Endothelial cell of umbilical vein (primary cell): ENCODE measurements around the gene UBE2B. TPM values are rescaled to one million over a fixed set of nuclear protein-coding genes. Genes with fewer than 3 reads are reported as not detected.

Experiments
- BruUV-seq: library from RNA; stranded (reverse); fragments of 400-500 nt; replicated peaks from 2 replicates; lab custom pipeline; 2021; lab: Mats Ljungman, UMichigan
- CTCF ChIA-PET: fragments of 300-600, 350-600 bp; sonication (Branson Sonifier 250); formaldehyde crosslinking; loops from one replicate; lab custom pipeline; 2021; ENCODE audit warnings: antibody characterized with exemption, inconsistent platforms; lab: Charles Lee
- POLR2A ChIA-PET: fragments of 300-600, 350-600 bp; sonication (Branson Sonifier 250); formaldehyde crosslinking; loops from one replicate; lab custom pipeline; 2021; ENCODE audit warnings: antibody characterized with exemption, inconsistent platforms; lab: Charles Lee
- DNase-seq: peaks from one replicate; pipeline ENCODE4 v3.0.0-alpha.2; 2011; ENCODE audit warnings: low read depth, low spot score
- FAIRE-seq: peaks from 2 replicates; lab custom pipeline; 2011; peaks lifted over from hg19 to GRCh38; lab: Jason Lieb, UNC
- H2AFZ ChIP-seq: 2 replicates; pipeline ENCODE4 v1.6.0; 2012; ENCODE audit warnings: low read depth, low read length, control low read depth, inconsistent platforms
- H3K27ac ChIP-seq: 2 replicates; pipeline ENCODE4 v1.5.1; 2011; ENCODE audit warnings: low read depth, mild to moderate bottlenecking, control low read depth, low read length, moderate library complexity; ENCODE audit not compliant: insufficient read depth
- H3K27me3 ChIP-seq, 2 experiments: 2 replicates each; pipeline versions ENCODE4 v1.6.0 to v1.6.1; 2011; ENCODE audit warnings: low read length in 2 of 2, mixed read lengths in 1 of 2; ENCODE audit not compliant: control insufficient read depth in 2 of 2, insufficient read depth in 2 of 2
- H3K36me3 ChIP-seq, 2 experiments: 2 replicates in 1 of 2; 3 replicates in 1 of 2; pipeline ENCODE4 v1.5.1; 2011; ENCODE audit warnings: low read length in 2 of 2, mild to moderate bottlenecking in 1 of 2, moderate library complexity in 1 of 2; ENCODE audit not compliant: control insufficient read depth in 2 of 2, insufficient read depth in 2 of 2; ENCODE audit errors: extremely low read depth in 1 of 2
- H3K4me1 ChIP-seq: 3 replicates; pipeline ENCODE4 v1.5.1; 2011; ENCODE audit warnings: mild to moderate bottlenecking, low read length; ENCODE audit not compliant: control insufficient read depth, insufficient read depth; ENCODE audit errors: extremely low read depth
- H3K4me2 ChIP-seq: 2 replicates; pipeline ENCODE4 v1.6.1; 2011; ENCODE audit warnings: low read length, control low read depth, mixed read lengths; ENCODE audit not compliant: insufficient read depth
- H3K4me3 ChIP-seq, 3 experiments: fragments of 200-600 bp in 1 of 3; sonication (generic), shearing (Covaris generic) in 1 of 3; replicated peaks in 1 of 3; 2 replicates each; pipeline ENCODE4 v1.5.1; 2011 to 2016; ENCODE audit warnings: control low read depth in 3 of 3, low read length in 3 of 3, mild to moderate bottlenecking in 2 of 3, inconsistent platforms in 1 of 3, low read depth in 1 of 3, moderate library complexity in 1 of 3; ENCODE audit not compliant: insufficient read depth in 1 of 3
- H3K79me2 ChIP-seq: 2 replicates; pipeline ENCODE4 v1.6.0; 2012; ENCODE audit warnings: low read length, inconsistent platforms; ENCODE audit not compliant: control insufficient read depth, insufficient read depth
- H3K9ac ChIP-seq: replicated peaks from 2 replicates; pipeline ENCODE3; 2011; ENCODE audit warnings: low read length, control low read depth; ENCODE audit not compliant: insufficient read depth; ENCODE audit errors: extremely low read depth
- H3K9me1 ChIP-seq: replicated peaks from 3 replicates; pipeline ENCODE4 v1.6.0; 2011; ENCODE audit warnings: mild to moderate bottlenecking, low read length; ENCODE audit not compliant: control insufficient read depth, insufficient read depth; ENCODE audit errors: extremely low read depth
- H3K9me3 ChIP-seq: replicated peaks from 2 replicates; pipeline ENCODE4 v1.5.1; 2012; ENCODE audit warnings: low read length, inconsistent platforms; ENCODE audit not compliant: control insufficient read depth, insufficient read depth
- H4K20me1 ChIP-seq: replicated peaks from 2 replicates; pipeline ENCODE3; 2011; ENCODE audit warnings: mild to moderate bottlenecking, low read length; ENCODE audit not compliant: control insufficient read depth, insufficient read depth; ENCODE audit errors: extremely low read depth
- EZH2 ChIP-seq: IDR thresholded peaks from 2 replicates; pipeline ENCODE4 v1.6.1; 2012; ENCODE audit warnings: borderline replicate concordance, low read depth, mild to moderate bottlenecking, moderate library complexity, low read length, inconsistent platforms; ENCODE audit not compliant: severe bottlenecking
- FOS ChIP-seq: IDR thresholded peaks from 2 replicates; pipeline ENCODE4 v1.6.1; 2011; ENCODE audit warnings: mild to moderate bottlenecking, low read length, moderate library complexity, borderline replicate concordance; ENCODE audit not compliant: insufficient read depth
- GATA2 ChIP-seq: IDR thresholded peaks from 2 replicates; pipeline ENCODE4 v1.7.0; 2011; ENCODE audit warnings: low read depth, mild to moderate bottlenecking, moderate library complexity, mixed read lengths, low read length; ENCODE audit not compliant: insufficient read length, insufficient read depth
- JUN ChIP-seq: IDR thresholded peaks from 2 replicates; pipeline ENCODE4 v1.6.1; 2011; ENCODE audit warnings: borderline replicate concordance, low read depth; ENCODE audit not compliant: insufficient read length, insufficient read depth
- MAX ChIP-seq: IDR thresholded peaks from 2 replicates; pipeline ENCODE4 v1.6.1; 2011; ENCODE audit not compliant: insufficient read depth, insufficient read length
- MYC ChIP-seq: IDR thresholded peaks from one replicate; pipeline ENCODE4 v1.6.1; 2011; ENCODE audit warnings: mild to moderate bottlenecking, low read depth, low read length
- POLR2A ChIP-seq: IDR thresholded peaks from 2 replicates; pipeline ENCODE4 v1.6.1; 2012; ENCODE audit warnings: low read depth, mild to moderate bottlenecking, control low read depth, low read length
- POLR2AphosphoS5 ChIP-seq: IDR thresholded peaks from 2 replicates; pipeline ENCODE4 v1.6.1; 2012; ENCODE audit warnings: low read depth, mild to moderate bottlenecking, control low read depth, low read length, moderate library complexity; ENCODE audit not compliant: insufficient read depth
- dilution Hi-C: fragments of 300-500 bp; cut with MboI; formaldehyde crosslinking; loops from one replicate; pipeline ENCODE4 v1.15.0; 2019; ENCODE audit warnings: low sequenced_read_pairs; ENCODE audit not compliant: extremely low pct_ligation_motif_present
- intact Hi-C: fragments of 100-400 bp; cut with micrococcal nuclease; formaldehyde crosslinking; loops from one replicate; pipeline ENCODE4 v1.10.0; 2022
- polyA plus RNA-seq, 4 experiments: library from polyadenylated mRNA; depleted of rRNA in 3 of 4; stranded (reverse) in 3 of 4; unstranded in 1 of 4; fragments of >200 nt; gene quantifications; 2 replicates each; pipeline versions ENCODE4 v1.2.1 to v1.2.3, GENCODE V29; 2011 to 2012; ENCODE audit warnings: missing spikeins in 1 of 4
- total RNA-seq: library from RNA; stranded (reverse); gene quantifications from 2 replicates; pipeline ENCODE4 v1.2.3, GENCODE V29; 2021
- TF ChIP-seq, protein P1 (sequence below), 2 donors: IDR thresholded peaks; 1 replicate in 1 of 2; 2 replicates in 1 of 2; pipeline ENCODE4 v1.5.1; 2011; ENCODE audit warnings: low read length in 2 of 2, mild to moderate bottlenecking in 2 of 2, moderate library complexity in 2 of 2, control low read depth in 1 of 2, inconsistent platforms in 1 of 2, low read depth in 1 of 2; ENCODE audit not compliant: insufficient read depth in 1 of 2; ENCODE audit errors: extremely low read depth in 1 of 2

Gene UBE2B
- total and polyA plus RNA-seq, 2 donors (not counting 3 experiments of a cell fraction or from before 2014, with no cell fraction given) = 37.8 to 110 TPM

DNA sequence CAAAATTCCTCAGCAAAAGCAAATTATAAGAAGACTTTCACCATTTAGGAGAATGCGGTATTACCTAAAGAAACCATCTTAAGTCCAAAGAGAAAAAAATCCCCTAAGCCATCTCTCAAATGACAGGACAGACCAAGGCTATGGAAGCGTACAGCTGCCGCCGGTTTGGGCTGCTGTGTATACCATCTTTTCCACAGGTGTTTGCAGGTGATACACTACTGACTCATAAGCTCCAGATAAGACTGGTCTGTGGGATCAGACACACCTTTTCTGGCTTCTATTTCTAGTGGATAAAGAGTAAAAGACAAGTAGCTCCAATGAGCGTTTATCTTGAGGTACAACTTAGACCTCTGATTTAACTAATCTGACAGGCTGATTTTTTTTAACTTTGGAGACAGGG lies 32.6 kb downstream of the UBE2B start:
- no peak for FAIRE-seq
- Histone ChIP-seq H3K4me1 (no peaks in the 10 kb centered on the region), H3K27ac (no peak overlapping the region), H3K9me1 (no peaks in the 10 kb centered on the region), H3K4me2 (no peak overlapping the region), H3K79me2 (peaks cover 4% of the 10 kb centered on the region), H3K36me3 (peaks cover 0 to 4% of the 10 kb centered on the region in 2 experiments), H3K4me3 (no peak overlapping the region), H3K27me3 (no peaks in the 10 kb centered on the region), H2AFZ (no peak overlapping the region), H3K9ac (no peak overlapping the region), H4K20me1 (no peaks in the 10 kb centered on the region), H3K9me3 (no peaks in the 10 kb centered on the region)
- dilution Hi-C loops (no loop called here), intact Hi-C loops (no loop called here)
- POLR2A ChIA-PET = no interaction called here
- no peak for DNase-seq
- BruUV-seq = no TSS peak
- CTCF ChIA-PET = no interaction called here
- TF ChIP-seq POLR2AphosphoS5 (no peak), EZH2 (no peak), GATA2 (no peak), POLR2A (no peak), JUN (no peak), MAX (no peak), FOS (no peak), MYC (no peak)
- TF ChIP-seq, protein P1, sequence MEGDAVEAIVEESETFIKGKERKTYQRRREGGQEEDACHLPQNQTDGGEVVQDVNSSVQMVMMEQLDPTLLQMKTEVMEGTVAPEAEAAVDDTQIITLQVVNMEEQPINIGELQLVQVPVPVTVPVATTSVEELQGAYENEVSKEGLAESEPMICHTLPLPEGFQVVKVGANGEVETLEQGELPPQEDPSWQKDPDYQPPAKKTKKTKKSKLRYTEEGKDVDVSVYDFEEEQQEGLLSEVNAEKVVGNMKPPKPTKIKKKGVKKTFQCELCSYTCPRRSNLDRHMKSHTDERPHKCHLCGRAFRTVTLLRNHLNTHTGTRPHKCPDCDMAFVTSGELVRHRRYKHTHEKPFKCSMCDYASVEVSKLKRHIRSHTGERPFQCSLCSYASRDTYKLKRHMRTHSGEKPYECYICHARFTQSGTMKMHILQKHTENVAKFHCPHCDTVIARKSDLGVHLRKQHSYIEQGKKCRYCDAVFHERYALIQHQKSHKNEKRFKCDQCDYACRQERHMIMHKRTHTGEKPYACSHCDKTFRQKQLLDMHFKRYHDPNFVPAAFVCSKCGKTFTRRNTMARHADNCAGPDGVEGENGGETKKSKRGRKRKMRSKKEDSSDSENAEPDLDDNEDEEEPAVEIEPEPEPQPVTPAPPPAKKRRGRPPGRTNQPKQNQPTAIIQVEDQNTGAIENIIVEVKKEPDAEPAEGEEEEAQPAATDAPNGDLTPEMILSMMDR (IDR thresholded peaks at IDR 0.05; ENCODE audit: extremely low read depth in 1 of 2, insufficient read depth in 1 of 2, low read depth in 1 of 2, low read length in 2 of 2) = no peak
